HG03280 (cell line): Measurements from ENCODE around the gene FADS3.

Experiments
- ATAC-seq: cut with Tn5 transposase; IDR thresholded peaks from one replicate; pipeline ENCODE4 v1.9.1; 2021; ENCODE audit warnings: mild to moderate bottlenecking, moderate library complexity; ENCODE audit not compliant: unreplicated experiment

Gene FADS3

DNA sequence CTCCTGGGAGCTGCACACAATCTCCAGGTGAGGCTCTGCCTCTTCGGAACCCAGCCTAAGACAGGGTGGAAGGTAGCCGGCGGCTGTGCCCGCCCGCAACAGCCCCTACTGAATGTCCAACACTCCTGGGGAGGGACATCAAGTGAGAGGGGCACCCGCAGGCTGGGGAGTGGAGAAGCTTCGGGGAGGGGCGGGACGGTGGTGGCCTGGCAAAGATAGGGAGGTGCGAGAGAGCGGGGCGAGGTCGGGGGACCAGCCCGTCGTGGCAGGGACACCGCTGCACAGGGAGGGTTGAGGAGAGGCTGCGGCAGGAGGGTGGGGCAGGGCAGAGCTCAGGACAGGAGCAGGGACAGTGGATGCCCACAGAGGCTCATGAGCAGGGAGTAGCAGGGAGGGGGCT lies 8.9 kb upstream of the FADS3 start:
- ATAC-seq, result no peak

DNA sequence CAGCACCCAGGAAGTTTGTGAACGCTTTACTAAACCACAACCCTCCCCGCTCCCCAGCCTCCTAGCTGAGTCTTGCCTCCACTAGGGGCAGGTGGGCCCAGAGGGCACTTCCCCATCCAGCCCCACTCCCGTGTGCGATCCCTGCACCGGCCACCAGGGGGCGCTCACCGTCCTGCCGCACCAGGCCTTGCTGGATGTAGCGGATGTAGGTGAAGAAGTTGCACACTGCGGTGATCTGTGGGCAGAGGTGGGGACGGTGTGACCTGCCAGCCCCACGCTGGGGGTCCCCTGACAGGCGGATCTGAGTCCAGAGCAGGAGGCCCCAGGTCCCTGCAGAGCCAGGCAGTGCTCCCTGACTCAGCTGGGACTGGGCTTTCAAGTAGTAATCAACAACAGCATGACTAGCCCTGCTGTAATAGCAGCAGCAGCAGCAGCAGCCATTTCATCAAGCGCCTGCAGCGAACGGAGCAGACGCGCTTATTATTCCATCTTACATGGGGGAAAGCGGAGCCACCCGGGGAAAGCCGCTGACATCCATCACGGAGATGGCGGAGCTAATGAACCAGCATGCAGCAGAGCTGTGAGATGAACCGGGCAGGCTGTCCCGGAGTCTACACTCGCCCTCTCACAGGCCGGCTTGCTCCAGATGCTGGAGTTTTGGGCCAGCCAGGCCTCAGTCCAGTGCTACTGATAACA lies 7.9 kb upstream of the FADS3 start:
- ATAC-seq, result peak; percentile 74

DNA sequence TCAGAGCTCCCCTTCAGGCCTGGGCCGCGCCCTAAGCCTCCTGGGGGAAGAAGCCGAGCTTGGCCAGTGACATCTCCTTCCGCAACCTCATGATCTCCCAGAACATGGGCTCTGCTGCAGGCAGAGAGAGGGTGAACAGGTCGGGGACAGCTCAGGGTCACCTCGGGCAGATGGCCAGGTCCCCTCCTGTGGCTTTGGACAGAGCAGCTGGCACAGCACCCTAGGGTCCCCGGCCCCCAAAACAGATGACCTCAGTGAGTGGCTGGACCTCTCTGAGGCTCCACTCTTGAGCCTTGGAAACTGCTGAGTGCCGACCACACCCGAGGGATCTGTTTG lies 6.9 kb upstream of the FADS3 start:
- no peak for ATAC-seq

DNA sequence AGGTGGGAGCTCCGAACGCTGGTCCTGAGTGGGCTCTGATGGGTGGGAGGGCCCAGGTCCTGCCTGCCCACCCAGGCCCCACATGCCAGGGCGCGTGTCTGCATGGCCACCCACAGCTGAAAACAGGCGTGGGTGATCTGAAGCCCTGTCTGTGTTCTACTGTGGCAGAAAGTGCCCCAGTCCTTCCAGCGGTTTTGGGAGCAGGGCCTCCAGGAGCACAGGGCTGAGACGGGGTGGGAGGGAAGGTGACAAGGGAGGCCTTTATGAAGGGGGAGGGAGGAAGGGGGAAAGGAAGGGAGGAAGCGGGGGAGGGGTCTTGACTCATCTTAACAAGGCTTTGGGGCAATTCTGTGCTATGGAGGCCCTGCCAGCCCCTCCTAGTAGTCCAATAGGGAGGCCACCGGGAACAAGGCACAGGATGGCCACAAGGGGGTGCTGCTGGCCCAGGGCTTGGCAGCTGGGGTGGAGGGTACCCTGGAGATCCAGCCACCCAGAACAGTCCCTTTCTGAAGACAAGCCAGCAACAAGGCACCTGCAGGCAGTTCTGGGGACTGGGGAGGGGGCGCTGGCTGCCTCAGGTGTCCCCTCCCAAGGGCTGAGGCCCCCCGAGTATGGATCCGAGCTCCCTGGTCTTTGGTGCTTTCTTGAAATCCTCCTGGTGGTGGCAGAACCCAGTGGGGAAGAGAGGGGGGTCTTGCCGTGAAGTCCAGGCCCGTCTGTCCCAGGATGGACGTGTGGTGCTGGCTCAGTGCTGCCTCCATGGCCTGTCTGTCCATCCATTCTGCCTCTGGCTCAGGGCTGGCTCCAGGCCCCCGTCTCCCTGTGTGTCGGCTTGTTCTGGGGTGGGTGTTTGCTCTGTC lies 6.3 kb upstream of the FADS3 start:
- no peak for ATAC-seq

DNA sequence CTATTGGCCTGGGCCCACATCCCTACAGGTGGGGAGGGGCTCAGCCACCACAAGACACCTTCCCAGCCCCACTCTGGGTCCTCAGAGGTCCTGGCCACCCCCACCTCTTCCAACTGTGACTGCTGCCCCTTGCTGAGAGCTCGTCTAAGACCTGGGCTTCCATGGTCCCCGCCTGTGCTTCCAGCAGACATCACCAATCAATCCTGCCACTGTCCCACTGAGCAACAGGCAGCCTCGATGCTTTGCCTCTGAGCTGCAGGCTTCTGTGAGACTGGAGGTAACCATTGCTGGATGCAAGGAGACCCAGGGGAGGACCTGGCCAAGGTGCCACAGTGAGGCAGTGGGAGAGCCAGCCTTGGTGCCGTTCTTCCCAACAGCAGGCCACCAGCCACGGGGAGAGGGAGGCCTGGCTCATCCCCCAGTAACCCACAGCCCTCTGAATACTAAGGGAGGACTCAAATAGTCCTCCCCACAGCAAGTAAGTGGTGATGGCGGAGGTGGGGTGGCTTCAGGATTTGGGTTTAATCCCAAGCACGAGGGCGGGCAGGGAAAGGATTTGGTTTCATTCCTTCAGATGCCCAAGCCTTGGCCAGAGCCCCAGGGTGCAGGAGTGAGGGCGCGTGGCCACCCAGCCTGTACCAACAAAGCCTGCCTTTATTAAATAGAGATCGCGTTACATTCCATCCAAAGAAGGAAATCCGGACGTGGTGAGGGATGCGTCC lies 5.5 kb upstream of the FADS3 start:
- no peak for ATAC-seq

DNA sequence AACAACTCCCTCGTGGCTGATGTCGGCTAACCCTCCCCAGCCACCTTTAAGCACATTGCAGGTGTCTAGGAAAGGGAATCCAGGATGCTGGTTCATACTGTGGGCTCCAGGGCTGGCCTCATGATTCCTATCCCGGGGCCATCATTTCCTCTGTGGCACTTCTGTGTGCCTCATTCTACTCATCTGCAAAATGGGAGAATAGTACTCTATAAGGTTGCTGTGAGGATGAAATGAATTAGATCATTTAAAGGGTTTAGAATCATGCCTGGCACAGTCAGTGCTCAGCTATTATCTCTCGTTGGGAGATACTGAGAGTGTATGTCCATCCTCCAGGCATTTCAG lies 4.3 kb upstream of the FADS3 start:
- no peak for ATAC-seq

DNA sequence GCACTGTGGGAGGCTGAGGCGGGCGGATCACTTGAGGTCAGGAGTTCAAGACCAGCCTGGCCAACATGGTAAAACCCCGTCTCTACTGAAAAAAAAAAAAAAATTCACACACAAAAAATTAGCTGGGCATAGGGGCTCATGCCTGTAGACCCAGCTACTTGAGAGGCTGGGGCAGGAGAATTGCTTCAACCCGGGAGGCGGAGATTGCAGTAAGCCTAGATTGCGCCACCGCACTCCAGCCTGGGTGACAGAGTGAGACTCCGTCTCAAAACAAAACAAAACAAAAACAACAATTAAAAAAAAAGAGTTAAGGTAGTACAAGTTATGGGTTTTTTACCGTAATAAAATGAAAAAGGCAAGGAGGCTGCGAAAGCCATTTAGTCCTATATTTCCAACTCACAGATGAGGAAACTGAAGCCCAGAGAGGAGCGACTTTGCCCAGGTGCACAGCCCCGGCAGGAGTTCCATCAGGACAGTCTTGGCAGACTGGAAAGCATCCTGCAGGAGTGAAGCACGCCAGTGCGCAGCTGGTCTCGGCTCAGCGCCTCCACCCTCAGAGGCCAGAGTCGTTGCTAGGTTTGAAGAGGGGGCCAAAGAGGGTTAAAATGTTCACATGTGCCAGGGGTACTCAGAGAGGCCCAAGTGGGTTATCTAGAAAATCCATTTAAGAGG lies 3.8 kb upstream of the FADS3 start:
- no peak for ATAC-seq

DNA sequence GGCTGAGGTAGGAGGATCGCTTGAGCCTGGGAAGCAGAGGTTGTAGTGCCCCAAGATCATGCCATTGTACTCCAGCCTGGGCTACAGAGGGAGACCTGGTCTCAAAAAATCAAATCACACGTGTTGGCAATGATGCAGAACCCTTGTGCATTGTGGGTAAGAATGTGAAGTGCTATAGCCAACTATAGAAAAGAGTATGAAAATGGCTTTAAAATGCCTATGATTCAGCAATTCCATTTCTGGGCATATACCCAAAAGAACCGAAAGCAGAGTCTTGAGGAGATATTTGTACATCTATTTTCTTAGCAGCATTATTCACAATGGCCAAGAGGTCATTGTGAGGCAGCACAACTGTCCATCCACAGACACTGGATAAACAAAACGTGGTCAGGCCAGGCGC lies 2.6 kb upstream of the FADS3 start:
- ATAC-seq, result no peak

DNA sequence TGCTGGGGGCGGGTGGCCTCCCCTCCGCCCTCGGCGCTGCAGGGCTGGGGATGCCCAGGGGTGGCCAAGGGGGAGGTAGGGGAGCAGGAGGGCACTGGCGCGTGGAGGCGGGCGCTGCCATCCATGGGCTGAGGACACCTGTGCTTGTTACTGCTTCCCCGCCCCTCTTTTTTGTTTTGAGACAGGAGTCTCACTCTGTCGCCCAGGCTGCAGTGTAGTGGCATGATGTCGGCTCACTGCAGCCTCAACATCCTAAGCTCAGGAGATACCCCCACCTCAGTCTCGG lies 683 bp upstream of the FADS3 start:
- no peak for ATAC-seq

DNA sequence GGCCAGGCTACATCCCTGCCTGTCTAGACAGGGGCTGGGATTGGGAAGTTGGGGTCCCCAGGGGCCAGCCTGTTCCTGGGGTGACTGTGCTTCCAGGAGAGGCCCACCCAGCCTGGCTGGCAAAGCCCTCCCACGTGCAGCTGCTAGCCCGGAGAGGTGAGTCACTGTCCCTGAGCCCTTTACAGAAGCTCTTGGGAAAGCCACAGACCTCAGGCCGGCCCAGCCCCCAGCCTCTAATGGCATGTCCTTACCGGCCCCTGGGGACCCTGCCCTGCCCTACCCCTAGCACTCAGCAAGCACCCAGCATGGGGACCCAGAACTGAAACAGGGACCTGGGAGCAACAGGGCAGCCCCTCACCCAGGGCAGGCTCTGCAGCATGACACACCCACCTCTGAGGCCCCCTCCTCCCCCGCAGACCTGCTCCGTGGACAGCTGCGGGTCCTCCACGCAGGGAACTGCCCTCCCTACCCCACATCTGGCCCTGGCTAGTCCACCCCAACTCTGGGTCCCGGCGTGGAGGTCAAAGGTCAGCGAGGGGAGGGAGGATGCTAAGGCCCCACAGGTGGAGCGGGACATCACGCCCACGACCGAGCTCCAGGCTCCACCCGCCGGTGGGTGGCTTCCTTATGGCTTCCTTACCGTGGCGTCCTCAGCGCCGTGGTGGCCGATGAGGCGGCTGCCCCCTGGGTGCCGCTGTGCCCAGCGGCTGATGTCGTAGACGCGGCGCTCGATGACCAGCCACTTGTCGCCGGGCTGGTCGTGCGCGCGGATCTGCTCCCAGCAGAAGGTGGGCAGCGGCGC lies 615 bp downstream of the FADS3 start:
- ATAC-seq, result peak; percentile 29

DNA sequence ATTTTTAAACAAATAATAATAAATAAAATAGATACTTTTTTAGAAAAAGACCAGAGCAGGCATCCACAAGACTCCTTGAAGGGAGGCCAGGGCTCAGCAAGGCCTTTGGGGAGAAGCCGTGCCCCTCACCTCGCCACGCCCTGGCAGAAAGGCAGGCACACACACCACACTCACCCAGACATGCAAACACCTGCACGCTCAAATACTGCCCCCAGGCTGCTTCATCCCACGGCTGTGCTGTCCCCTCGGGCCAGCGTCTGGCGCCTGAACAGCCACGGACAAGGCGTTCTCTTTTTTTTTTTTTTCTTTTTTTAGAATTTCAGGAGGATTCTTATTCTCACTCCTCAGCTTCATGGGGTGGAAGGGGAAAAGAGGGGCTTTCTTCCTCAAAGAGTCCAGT lies 1.5 kb downstream of the FADS3 start:
- ATAC-seq, result no peak

DNA sequence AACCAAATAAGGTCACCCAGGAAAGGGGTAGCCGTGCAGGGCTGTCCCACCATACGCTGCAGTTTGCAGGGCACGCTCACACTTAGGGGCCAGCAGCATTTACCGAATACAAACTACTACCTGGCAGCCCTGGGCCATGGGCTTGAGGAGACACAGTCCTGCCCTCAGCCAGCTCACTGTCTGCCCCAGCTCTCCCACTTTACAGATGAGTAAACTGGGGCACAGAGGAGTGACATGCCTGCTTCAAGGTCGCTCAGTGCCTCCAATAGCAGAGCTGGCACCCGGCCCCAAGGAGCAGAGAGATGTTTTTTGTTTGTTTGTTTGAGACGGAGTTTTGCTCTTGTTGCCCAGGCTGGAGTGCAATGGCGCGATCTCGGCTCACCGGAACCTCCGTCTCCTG lies 2.8 kb downstream of the FADS3 start:
- ATAC-seq, result no peak

DNA sequence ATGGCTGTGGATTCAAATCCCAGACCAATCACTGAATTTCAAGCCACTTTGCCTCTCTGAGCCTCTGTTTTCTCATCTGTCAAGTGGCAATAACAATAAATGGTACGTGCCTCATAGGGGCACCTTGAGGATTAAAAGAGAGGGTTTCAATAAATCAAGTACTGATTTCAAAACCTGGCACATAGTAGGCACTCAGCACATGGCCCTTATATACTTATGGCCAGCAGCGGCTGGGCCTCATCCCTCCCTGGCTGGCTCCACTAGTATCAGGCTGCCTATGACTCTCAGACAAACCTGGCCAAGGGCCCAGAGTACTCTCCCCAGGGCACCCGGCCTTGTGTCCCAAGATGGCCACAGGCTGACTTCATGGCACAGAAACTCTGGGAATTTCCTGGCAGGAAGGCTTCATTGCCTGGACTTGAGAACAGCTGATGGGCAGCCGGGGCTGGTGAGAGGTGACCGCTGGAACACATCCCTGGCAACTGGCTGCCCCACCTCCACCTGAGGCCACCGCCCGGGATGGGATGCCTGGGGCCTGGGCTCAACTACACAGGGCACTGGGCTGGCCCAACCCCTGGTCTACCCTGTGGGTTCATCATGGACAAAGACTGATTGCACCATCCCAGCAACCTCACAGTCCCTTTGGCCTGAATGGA lies 3.4 kb downstream of the FADS3 start:
- no peak for ATAC-seq

DNA sequence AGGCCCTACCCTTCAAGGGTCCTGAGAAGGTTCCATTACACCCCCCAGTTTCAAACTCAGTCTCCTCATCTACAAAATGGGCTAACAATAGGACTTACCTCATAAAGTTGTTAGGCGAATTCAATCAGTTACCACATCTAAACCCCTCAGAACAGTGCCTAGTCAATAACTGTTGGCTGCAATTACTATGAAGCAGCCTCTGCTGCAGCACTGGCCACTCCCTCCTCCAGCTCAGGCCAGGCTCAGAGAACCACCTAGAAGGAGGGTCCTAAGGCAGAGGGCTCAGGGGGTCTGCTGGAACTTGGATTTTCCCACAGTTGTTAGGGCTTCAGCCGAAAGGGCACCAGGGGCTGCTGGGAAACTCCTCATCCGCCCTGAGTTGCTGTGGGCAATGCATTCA lies 4.7 kb downstream of the FADS3 start:
- ATAC-seq, result no peak

DNA sequence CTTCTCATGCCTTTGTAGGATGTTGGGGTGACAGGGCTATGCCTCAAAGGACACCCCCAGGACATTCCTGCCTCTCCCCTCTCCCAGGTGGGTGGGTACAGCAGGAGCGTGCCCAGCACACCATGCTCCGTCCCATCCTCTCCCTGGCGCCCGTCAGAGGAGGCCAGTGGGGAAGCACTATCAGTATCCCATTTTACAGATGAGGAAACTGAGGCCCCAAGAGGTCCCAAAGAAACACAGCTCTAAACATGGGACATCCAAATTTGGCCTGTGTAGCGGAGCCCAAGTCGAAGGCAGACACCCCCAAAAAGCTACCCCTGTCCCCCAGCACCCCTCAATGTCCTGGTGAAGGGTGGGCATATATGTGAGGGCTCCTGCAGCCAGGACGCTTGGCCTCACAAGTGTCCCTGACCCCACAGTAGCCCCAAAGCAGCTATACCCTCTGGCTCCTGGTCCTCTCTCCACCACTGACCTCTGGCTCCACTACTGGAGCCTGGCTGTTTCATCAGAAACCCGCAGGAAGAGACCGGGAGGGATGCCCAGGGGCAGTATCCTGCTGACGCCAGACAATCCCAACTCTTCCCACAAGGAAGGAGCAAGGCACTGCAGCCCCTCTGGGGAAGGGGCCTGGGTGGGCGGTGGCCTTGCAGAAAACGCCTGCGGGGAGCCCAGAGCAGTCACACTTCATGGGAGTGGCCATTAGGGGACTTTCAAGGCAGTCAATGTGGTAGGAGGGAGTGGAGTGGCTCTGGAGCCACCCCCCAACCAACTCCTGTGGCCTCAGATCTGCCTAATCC lies 5.4 kb downstream of the FADS3 start:
- ATAC-seq, result no peak

DNA sequence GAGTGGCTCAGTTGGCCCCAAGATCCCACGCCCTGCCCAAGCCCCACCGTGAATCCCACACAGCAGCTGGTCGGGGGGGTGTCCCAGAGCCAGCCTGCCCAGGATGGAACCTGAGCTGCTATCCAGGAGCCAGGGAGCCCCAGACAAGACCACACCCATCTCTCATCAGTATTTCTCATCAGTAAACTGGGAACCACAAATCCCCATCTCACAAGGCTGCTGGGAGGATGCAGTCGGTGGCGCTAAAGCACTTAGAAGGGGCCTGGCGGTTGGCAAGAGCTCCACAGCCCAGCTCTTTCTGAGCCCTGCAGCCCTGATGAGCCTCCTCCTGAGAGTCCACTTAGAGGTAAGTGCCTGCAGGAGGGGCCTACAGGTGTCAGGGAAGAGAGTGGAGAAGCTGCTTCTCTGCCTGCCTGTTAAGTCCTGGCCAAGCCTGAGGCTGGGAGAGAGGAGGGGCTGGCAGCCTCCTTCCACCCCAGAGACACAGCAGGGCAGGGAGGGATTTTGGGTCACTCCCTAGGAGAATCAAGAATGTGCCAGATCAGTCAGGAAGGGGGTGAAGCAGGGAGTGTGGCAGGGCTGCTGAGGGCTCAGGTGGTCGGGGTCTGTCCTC lies 6.1 kb downstream of the FADS3 start:
- no peak for ATAC-seq

DNA sequence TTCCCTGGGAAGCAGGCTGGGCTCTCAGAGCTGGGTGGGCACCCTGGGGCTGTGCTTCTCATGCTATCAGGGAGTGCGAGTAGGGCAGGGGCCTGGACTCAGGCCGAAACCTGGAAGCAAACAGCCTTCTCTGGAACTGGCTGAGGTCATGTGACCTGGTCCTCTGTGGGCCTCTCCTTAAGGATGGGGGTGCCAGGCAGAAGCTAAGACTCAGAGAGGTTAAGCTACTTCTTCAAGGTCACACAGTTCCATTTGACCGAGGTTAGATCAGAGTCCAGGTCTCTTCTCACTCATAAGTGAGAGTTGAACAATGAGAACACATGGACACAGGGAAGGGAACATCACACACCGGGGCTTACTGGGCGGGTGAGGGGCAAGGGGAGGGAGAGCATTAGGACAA lies 7.4 kb downstream of the FADS3 start:
- ATAC-seq, result no peak

DNA sequence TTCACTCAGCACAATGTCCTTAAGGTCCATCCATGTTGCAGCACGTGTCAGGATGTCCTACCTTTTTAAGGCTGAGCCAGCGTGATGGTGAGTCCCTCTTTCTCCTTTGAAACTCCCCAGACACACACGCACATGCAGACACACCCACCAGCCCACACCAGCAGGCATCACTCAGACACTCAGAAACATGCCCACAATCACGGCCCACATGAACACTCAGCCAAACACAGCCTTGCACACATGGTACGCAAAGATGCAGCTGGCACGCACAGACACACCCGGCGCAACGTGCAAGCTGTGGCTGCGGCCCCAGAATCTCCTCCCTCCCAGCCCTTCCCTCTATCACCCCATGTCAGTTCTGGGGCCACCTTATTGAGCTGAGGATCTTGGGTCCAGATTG lies 8.0 kb downstream of the FADS3 start:
- ATAC-seq, result no peak

DNA sequence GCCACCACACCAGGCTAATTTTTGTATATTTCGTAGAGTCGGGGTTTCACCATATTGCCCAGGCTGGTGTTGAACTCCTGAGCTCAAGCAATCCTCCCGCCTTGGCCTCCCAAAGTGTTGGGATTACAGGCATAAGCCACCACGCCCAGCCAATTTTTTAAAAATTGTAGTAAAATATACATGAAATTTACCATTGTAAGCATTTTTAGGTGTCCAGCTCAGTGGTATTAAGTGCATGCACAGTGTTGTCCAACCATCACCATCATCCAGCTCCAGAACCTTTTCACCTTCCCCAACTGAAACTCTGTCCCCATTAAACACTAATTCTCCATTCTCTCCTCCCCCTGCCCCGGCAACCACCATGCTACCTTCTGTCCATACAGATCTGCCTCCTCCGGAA lies 8.5 kb downstream of the FADS3 start:
- ATAC-seq, result no peak
